Thymus (tissue), 11 donors: ENCODE results near the gene CCT7. TPM values are rescaled to one million over a fixed set of nuclear protein-coding genes. Genes with fewer than 3 reads are reported as not detected.

Experiments used
- DNase-seq, 9 donors: peaks; one replicate each; pipeline ENCODE4 v3.0.0-alpha.2; 2013; ENCODE audit warnings: low spot score in 9 of 9, low read depth in 6 of 9, missing footprints in 1 of 9
- H3K27ac ChIP-seq, 2 donors: one replicate each; pipeline ENCODE4 v1.5.1; 2013; ENCODE audit warnings: control low read depth in 1 of 2, low read depth in 1 of 2, low read length in 1 of 2, mild to moderate bottlenecking in 1 of 2, moderate library complexity in 1 of 2
- H3K27me3 ChIP-seq, 2 donors: one replicate each; pipeline ENCODE4 v1.5.1; 2013; ENCODE audit warnings: low read length in 1 of 2; ENCODE audit not compliant: control insufficient read depth in 2 of 2, insufficient read depth in 1 of 2
- H3K36me3 ChIP-seq, 2 donors: one replicate each; pipeline ENCODE4 v1.5.1; 2013; ENCODE audit warnings: low read length in 1 of 2, mild to moderate bottlenecking in 1 of 2, moderate library complexity in 1 of 2; ENCODE audit not compliant: control insufficient read depth in 2 of 2, insufficient read depth in 2 of 2
- H3K4me1 ChIP-seq, 2 donors: one replicate each; pipeline ENCODE4 v1.5.1; 2013; ENCODE audit warnings: low read length in 2 of 2; ENCODE audit not compliant: control insufficient read depth in 2 of 2, insufficient read depth in 2 of 2
- H3K4me3 ChIP-seq, 2 donors: one replicate each; pipeline ENCODE4 v1.5.1; 2013; ENCODE audit warnings: low read length in 2 of 2, control low read depth in 1 of 2, mild to moderate bottlenecking in 1 of 2
- H3K9me3 ChIP-seq, 2 donors: one replicate each; pipeline ENCODE4 v1.5.1; 2013; ENCODE audit warnings: low read length in 1 of 2, mild to moderate bottlenecking in 1 of 2; ENCODE audit not compliant: control insufficient read depth in 2 of 2, insufficient read depth in 1 of 2
- WGBS: extraction: QIAGEN DNeasy Blood & Tissue Kit; methylation state at CpG from one replicate; pipeline ENCODE4 v1.1.7; 2013; 5-methylcytosine and 5-hydroxymethylcytosine counted together
- polyA plus RNA-seq: library from polyadenylated mRNA; stranded (reverse); fragments of 200-250 nt; gene quantifications from one replicate; pipeline ENCODE4 v1.2.3, GENCODE V29; 2013
- total RNA-seq: library from RNA; stranded (reverse); fragments of 120-200 nt; gene quantifications from one replicate; pipeline ENCODE4 v1.2.4, GENCODE V29; 2013
- donor health status: healthy.

CCT7 gene
- total and polyA plus RNA-seq, 2 donors: 115 to 313 TPM

GRCh38 chr2:73205611-73206010 is 28.5 kb upstream of the CCT7 start:
- H3K27me3 ChIP-seq: peaks cover 31 to 80% of the 10 kb centered on the region in 2 donors
- H3K9me3 ChIP-seq: peaks cover 0 to 4% of the 10 kb centered on the region in 2 donors
- H3K36me3 ChIP-seq: no peaks in the 10 kb centered on the region
- 88% methylated on average over 6 of the region's 6 CpGs for WGBS
- no peak overlapping the region for H3K27ac ChIP-seq
- H3K4me3 ChIP-seq: no peak overlapping the region
- DNase-seq: no peak
- no peaks in the 10 kb centered on the region for H3K4me1 ChIP-seq

- 97% methylated on average over 3 of the region's 3 CpGs for WGBS
Measured at GRCh38 chr2:73208258-73208657, 25.9 kb upstream of the CCT7 start.

GRCh38 chr2:73210019-73210418 is 24.1 kb upstream of the CCT7 start:
- 94% methylated on average over 4 of the region's 4 CpGs for WGBS
- H3K27ac ChIP-seq: no peak overlapping the region
- H3K9me3 ChIP-seq: no peaks in the 10 kb centered on the region
- no peaks in the 10 kb centered on the region for H3K36me3 ChIP-seq
- no peak for DNase-seq
- H3K27me3 ChIP-seq: peaks cover 4 to 39% of the 10 kb centered on the region in 2 donors
- no peak overlapping the region for H3K4me3 ChIP-seq
- peaks cover 4 to 16% of the 10 kb centered on the region in 2 donors for H3K4me1 ChIP-seq

More at GRCh38 chr2:73208258-73208657, 25.9 kb upstream of the CCT7 start:
- H3K4me1 ChIP-seq: peaks cover 0 to 7% of the 10 kb centered on the region in 2 donors
- peaks cover 11 to 56% of the 10 kb centered on the region in 2 donors for H3K27me3 ChIP-seq
- DNase-seq: no peak
- H3K4me3 ChIP-seq: no peak overlapping the region
- H3K27ac ChIP-seq: no peak overlapping the region
- H3K9me3 ChIP-seq: no peaks in the 10 kb centered on the region
- no peaks in the 10 kb centered on the region for H3K36me3 ChIP-seq

- Histone ChIP-seq H3K9me3 (no peaks in the 10 kb centered on the region), H3K27me3 (peaks cover 4 to 33% of the 10 kb centered on the region in 2 donors), H3K4me1 (peaks cover 4 to 16% of the 10 kb centered on the region in 2 donors), H3K36me3 (no peaks in the 10 kb centered on the region), H3K4me3 (no peak overlapping the region), H3K27ac (no peak overlapping the region)
- no peak for DNase-seq
- WGBS: 93% methylated on average over 6 of the region's 6 CpGs
Measured at GRCh38 chr2:73210696-73211095, 23.4 kb upstream of the CCT7 start.

- no peak for DNase-seq
- Histone ChIP-seq H3K4me3 (no peak overlapping the region), H3K27me3 (peaks cover 0 to 21% of the 10 kb centered on the region in 2 donors), H3K27ac (no peak overlapping the region), H3K4me1 (peaks cover 4 to 16% of the 10 kb centered on the region in 2 donors), H3K36me3 (no peaks in the 10 kb centered on the region), H3K9me3 (no peaks in the 10 kb centered on the region)
- WGBS: 88% methylated on average over 7 of the region's 7 CpGs
Measured at GRCh38 chr2:73212098-73212447, 22.0 kb upstream of the CCT7 start.

GRCh38 chr2:73212448-73213176 is 21.5 kb upstream of the CCT7 start:
- Histone ChIP-seq H3K27me3 (peaks cover 0 to 18% of the 10 kb centered on the region in 2 donors), H3K27ac (no peak overlapping the region), H3K4me1 (peaks cover 4 to 16% of the 10 kb centered on the region in 2 donors), H3K36me3 (no peaks in the 10 kb centered on the region), H3K9me3 (no peaks in the 10 kb centered on the region), H3K4me3 (no peak overlapping the region)
- 59% methylated on average over 20 of the region's 20 CpGs for WGBS
- peak in 8 of 9 donors; percentile 29 to 77 (median 52) for DNase-seq

- DNase-seq: peak; percentile 67 to 93 (median 77)
- WGBS: 1% methylated on average over 64 of the region's 64 CpGs
- H3K4me3 ChIP-seq: peak within 1 kb of the TSS; percentile 71 to 89
Measured at GRCh38 chr2:73214120-73215035, 19.7 kb upstream of the CCT7 start, which contains the start of gene SMYD5. Gene SMYD5 (plus strand): TSS chr2:73214245. CDS start chr2:73214267, 22 bp downstream.

GRCh38 chr2:73215254-73215653 is 18.9 kb upstream of the CCT7 start:
- Histone ChIP-seq H3K9me3 (no peaks in the 10 kb centered on the region), H3K27me3 (peaks cover 0 to 7% of the 10 kb centered on the region in 2 donors), H3K36me3 (no peaks in the 10 kb centered on the region), H3K4me1 (peaks cover 4 to 16% of the 10 kb centered on the region in 2 donors), H3K27ac (no peak overlapping the region), H3K4me3 (no peak overlapping the region)
- WGBS: 98% methylated on average over 4 of the region's 4 CpGs
- DNase-seq: no peak

More at GRCh38 chr2:73214120-73215035, 19.7 kb upstream of the CCT7 start, which contains the start of gene SMYD5:
- peaks cover 0 to 11% of the 10 kb centered on the region in 2 donors for H3K27me3 ChIP-seq
- peak within 1 kb of the TSS; percentile 38 to 64 for H3K27ac ChIP-seq
- H3K4me1 ChIP-seq: peaks cover 4 to 16% of the 10 kb centered on the region in 2 donors
- no peaks in the 10 kb centered on the region for H3K9me3 ChIP-seq
- H3K36me3 ChIP-seq: no peaks in the 10 kb centered on the region

GRCh38 chr2:73217160-73217559 is 16.9 kb upstream of the CCT7 start:
- Histone ChIP-seq H3K4me1 (peaks cover 4 to 16% of the 10 kb centered on the region in 2 donors), H3K27me3 (no peaks in the 10 kb centered on the region), H3K36me3 (peaks cover 0 to 4% of the 10 kb centered on the region in 2 donors), H3K4me3 (no peak overlapping the region), H3K9me3 (no peaks in the 10 kb centered on the region), H3K27ac (no peak overlapping the region)
- WGBS: 97% methylated on average over 5 of the region's 5 CpGs
- DNase-seq: no peak
